ENCODE results near the gene EEF2K.

EEF2K gene

GRCh38 chr16:22213236-22213635 lies 7.2 kb downstream of the EEF2K start:
- H3K9me2 ChIP-seq (replicated peaks; ENCODE audit: control insufficient read depth, low read length), result no peaks in the 10 kb centered on the region
- H3F3A ChIP-seq (ENCODE audit: control insufficient read depth, insufficient read depth), result no peaks in the 10 kb centered on the region
- H3K9me3 ChIP-seq (ENCODE audit: control insufficient read depth, insufficient read depth, low read length), result peaks cover 2% of the 10 kb centered on the region; the same call in 1 of the 2 replicates
- no peak overlapping the region for H3K4me3 ChIP-seq (ENCODE audit: low read length)
- H4K20me1 ChIP-seq (ENCODE audit: control insufficient read depth, insufficient read depth, low read depth, low read length), result no peaks in the 10 kb centered on the region
- no peak overlapping the region for H3K4me2 ChIP-seq (ENCODE audit: low read length)
- TF ChIP-seq, protein P1, sequence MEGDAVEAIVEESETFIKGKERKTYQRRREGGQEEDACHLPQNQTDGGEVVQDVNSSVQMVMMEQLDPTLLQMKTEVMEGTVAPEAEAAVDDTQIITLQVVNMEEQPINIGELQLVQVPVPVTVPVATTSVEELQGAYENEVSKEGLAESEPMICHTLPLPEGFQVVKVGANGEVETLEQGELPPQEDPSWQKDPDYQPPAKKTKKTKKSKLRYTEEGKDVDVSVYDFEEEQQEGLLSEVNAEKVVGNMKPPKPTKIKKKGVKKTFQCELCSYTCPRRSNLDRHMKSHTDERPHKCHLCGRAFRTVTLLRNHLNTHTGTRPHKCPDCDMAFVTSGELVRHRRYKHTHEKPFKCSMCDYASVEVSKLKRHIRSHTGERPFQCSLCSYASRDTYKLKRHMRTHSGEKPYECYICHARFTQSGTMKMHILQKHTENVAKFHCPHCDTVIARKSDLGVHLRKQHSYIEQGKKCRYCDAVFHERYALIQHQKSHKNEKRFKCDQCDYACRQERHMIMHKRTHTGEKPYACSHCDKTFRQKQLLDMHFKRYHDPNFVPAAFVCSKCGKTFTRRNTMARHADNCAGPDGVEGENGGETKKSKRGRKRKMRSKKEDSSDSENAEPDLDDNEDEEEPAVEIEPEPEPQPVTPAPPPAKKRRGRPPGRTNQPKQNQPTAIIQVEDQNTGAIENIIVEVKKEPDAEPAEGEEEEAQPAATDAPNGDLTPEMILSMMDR (IDR thresholded peaks at IDR 0.05; ENCODE audit: low read depth, low read length, poor library complexity, severe bottlenecking), result no peak
- no peak for TF ChIP-seq EZH2phosphoT487 (IDR thresholded peaks at IDR 0.05; ENCODE audit: borderline replicate concordance, low read length)
- peaks cover 3% of the 10 kb centered on the region; the same call in 1 of the 2 replicates for H3K36me3 ChIP-seq (ENCODE audit: control insufficient read depth, low read length)
- H3K79me2 ChIP-seq (ENCODE audit: control insufficient read depth, low read length), result peaks cover 34% of the 10 kb centered on the region
- no peak overlapping the region for H3K27ac ChIP-seq (ENCODE audit: low read depth, low read length)
- no peaks in the 10 kb centered on the region for H3K27me3 ChIP-seq (ENCODE audit: control insufficient read depth, low read length)
- H3K4me1 ChIP-seq (ENCODE audit: control insufficient read depth, low read length), result peaks cover 14% of the 10 kb centered on the region

GRCh38 chr16:22213801-22214200 lies 7.7 kb downstream of the EEF2K start:
- H3K27ac ChIP-seq (ENCODE audit: low read depth, low read length), result no peak overlapping the region
- H3K4me1 ChIP-seq (ENCODE audit: control insufficient read depth, low read length), result peaks cover 18% of the 10 kb centered on the region
- H3K36me3 ChIP-seq (ENCODE audit: control insufficient read depth, low read length), result peaks cover 3% of the 10 kb centered on the region; the same call in 1 of the 2 replicates
- H3K27me3 ChIP-seq (ENCODE audit: control insufficient read depth, low read length), result no peaks in the 10 kb centered on the region
- H3K79me2 ChIP-seq (ENCODE audit: control insufficient read depth, low read length), result peaks cover 31% of the 10 kb centered on the region
- H3K9me2 ChIP-seq (replicated peaks; ENCODE audit: control insufficient read depth, low read length), result no peaks in the 10 kb centered on the region
- H3F3A ChIP-seq (ENCODE audit: control insufficient read depth, insufficient read depth), result no peaks in the 10 kb centered on the region
- no peak overlapping the region for H3K4me3 ChIP-seq (ENCODE audit: low read length)
- no peak for TF ChIP-seq EZH2phosphoT487 (IDR thresholded peaks at IDR 0.05; ENCODE audit: borderline replicate concordance, low read length)
- TF ChIP-seq, protein P1 (IDR thresholded peaks at IDR 0.05; ENCODE audit: low read depth, low read length, poor library complexity, severe bottlenecking), result no peak
- peaks cover 2% of the 10 kb centered on the region; the same call in 1 of the 2 replicates for H3K9me3 ChIP-seq (ENCODE audit: control insufficient read depth, insufficient read depth, low read length)
- no peaks in the 10 kb centered on the region for H4K20me1 ChIP-seq (ENCODE audit: control insufficient read depth, insufficient read depth, low read depth, low read length)
- no peak overlapping the region for H3K4me2 ChIP-seq (ENCODE audit: low read length)

DNA sequence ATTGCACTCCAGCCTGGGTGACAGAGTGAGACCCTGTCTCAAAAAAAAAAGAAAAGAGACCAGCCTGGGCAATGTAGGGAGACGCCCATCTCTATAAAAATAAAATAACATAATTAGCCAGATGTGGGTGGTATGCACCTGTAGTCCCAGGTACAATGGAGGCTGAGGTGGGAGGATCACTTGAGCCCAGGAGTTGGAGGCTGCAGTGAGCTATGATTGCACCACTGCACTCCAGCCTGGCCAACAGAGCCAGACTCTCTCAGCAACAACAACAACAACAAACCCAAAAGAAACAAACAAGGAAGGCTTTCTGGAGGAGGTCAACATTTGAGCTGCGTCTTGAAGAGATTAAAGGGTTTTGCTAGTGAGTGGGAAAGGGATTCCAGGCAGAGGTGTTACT lies 8.3 kb downstream of the EEF2K start:
- TF ChIP-seq, protein P1 (IDR thresholded peaks at IDR 0.05; ENCODE audit: low read depth, low read length, poor library complexity, severe bottlenecking), result no peak
- no peak for TF ChIP-seq EZH2phosphoT487 (IDR thresholded peaks at IDR 0.05; ENCODE audit: borderline replicate concordance, low read length)
- Histone ChIP-seq H3K79me2 (ENCODE audit: control insufficient read depth, low read length) (peaks cover 26% of the 10 kb centered on the region), H3F3A (ENCODE audit: control insufficient read depth, insufficient read depth) (no peaks in the 10 kb centered on the region), H3K9me3 (ENCODE audit: control insufficient read depth, insufficient read depth, low read length) (peaks cover 2% of the 10 kb centered on the region; the same call in 1 of the 2 replicates), H3K4me2 (ENCODE audit: low read length) (no peak overlapping the region), H3K27me3 (ENCODE audit: control insufficient read depth, low read length) (no peaks in the 10 kb centered on the region), H3K4me1 (ENCODE audit: control insufficient read depth, low read length) (peaks cover 18% of the 10 kb centered on the region), H3K4me3 (ENCODE audit: low read length) (no peak overlapping the region), H4K20me1 (ENCODE audit: control insufficient read depth, insufficient read depth, low read depth, low read length) (no peaks in the 10 kb centered on the region), H3K36me3 (ENCODE audit: control insufficient read depth, low read length) (peaks cover 3% of the 10 kb centered on the region; the same call in 1 of the 2 replicates), H3K27ac (ENCODE audit: low read depth, low read length) (no peak overlapping the region), H3K9me2 (replicated peaks; ENCODE audit: control insufficient read depth, low read length) (no peaks in the 10 kb centered on the region)

Measured in DOHH2 (cell line).